Ishikawa (cell line): Measurements from ENCODE around the gene SPATA6L.

Experiments
- CEBPB ChIP-seq: IDR thresholded peaks from 2 replicates; pipeline ENCODE4 v1.6.1; 2012
- CREB1 ChIP-seq: IDR thresholded peaks from 2 replicates; pipeline ENCODE4 v1.6.1; 2012; ENCODE audit warnings: low read depth
- EGR1 ChIP-seq: IDR thresholded peaks from 2 replicates; pipeline ENCODE4 v1.6.1; 2012
- EP300 ChIP-seq: IDR thresholded peaks from 2 replicates; pipeline ENCODE4 v1.6.1; 2012; ENCODE audit warnings: borderline replicate concordance
- FOXM1 ChIP-seq: IDR thresholded peaks from 2 replicates; pipeline ENCODE4 v1.6.1; 2012; ENCODE audit warnings: low read depth, borderline replicate concordance
- MAX ChIP-seq: IDR thresholded peaks from 2 replicates; pipeline ENCODE4 v1.6.1; 2012
- NFIC ChIP-seq: IDR thresholded peaks from 2 replicates; pipeline ENCODE4 v1.6.1; 2012
- RAD21 ChIP-seq: IDR thresholded peaks from 2 replicates; pipeline ENCODE4 v1.6.1; 2012; ENCODE audit warnings: low read depth
- TAF1 ChIP-seq: IDR thresholded peaks from 2 replicates; pipeline ENCODE4 v1.6.1; 2012; ENCODE audit warnings: low read depth, mild to moderate bottlenecking
- TCF12 ChIP-seq: IDR thresholded peaks from 2 replicates; pipeline ENCODE4 v1.6.1; 2012; ENCODE audit warnings: low read depth
- TEAD4 ChIP-seq: IDR thresholded peaks from 2 replicates; pipeline ENCODE4 v1.6.1; 2012
- YY1 ChIP-seq: IDR thresholded peaks from 2 replicates; pipeline ENCODE4 v1.6.1; 2012; ENCODE audit warnings: low read depth
- ZBTB7A ChIP-seq: IDR thresholded peaks from 2 replicates; pipeline ENCODE4 v1.6.1; 2012; ENCODE audit warnings: low read depth
- TF ChIP-seq, protein P1 (sequence below): IDR thresholded peaks from 2 replicates; pipeline ENCODE4 v1.6.1; 2012
- TF ChIP-seq, protein P2 (sequence below): IDR thresholded peaks from 2 replicates; pipeline ENCODE4 v1.6.1; 2012; ENCODE audit warnings: low read depth, mild to moderate bottlenecking

The SPATA6L gene

DNA sequence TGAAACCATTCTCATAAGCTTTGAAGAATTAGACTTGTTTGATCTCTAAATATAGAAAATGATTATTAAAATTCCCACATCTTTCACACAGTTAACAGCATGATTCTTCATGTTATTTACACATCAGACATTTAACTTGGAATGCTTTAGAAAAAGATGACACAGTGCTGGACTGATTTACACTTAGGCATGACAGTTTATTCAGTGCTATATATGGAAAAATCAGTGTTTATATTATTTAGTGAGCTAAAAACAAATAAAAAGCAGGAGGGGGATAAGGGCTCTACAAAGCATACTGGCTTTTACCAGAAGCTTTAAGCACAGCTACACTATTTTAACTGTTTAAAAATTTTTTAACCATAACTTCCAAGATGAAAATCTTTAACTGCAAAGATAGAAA is 43.1 kb upstream of the SPATA6L start:
- TF ChIP-seq FOXM1 (no peak), ZBTB7A (no peak), RAD21 (no peak), TCF12 (no peak), TEAD4 (no peak), MAX (no peak), CREB1 (no peak), EGR1 (no peak), YY1 (no peak), TAF1 (no peak), NFIC (no peak), EP300 (no peak), CEBPB (no peak)
- TF ChIP-seq, protein P1, sequence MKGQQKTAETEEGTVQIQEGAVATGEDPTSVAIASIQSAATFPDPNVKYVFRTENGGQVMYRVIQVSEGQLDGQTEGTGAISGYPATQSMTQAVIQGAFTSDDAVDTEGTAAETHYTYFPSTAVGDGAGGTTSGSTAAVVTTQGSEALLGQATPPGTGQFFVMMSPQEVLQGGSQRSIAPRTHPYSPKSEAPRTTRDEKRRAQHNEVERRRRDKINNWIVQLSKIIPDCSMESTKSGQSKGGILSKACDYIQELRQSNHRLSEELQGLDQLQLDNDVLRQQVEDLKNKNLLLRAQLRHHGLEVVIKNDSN, result no peak
- TF ChIP-seq, protein P2, sequence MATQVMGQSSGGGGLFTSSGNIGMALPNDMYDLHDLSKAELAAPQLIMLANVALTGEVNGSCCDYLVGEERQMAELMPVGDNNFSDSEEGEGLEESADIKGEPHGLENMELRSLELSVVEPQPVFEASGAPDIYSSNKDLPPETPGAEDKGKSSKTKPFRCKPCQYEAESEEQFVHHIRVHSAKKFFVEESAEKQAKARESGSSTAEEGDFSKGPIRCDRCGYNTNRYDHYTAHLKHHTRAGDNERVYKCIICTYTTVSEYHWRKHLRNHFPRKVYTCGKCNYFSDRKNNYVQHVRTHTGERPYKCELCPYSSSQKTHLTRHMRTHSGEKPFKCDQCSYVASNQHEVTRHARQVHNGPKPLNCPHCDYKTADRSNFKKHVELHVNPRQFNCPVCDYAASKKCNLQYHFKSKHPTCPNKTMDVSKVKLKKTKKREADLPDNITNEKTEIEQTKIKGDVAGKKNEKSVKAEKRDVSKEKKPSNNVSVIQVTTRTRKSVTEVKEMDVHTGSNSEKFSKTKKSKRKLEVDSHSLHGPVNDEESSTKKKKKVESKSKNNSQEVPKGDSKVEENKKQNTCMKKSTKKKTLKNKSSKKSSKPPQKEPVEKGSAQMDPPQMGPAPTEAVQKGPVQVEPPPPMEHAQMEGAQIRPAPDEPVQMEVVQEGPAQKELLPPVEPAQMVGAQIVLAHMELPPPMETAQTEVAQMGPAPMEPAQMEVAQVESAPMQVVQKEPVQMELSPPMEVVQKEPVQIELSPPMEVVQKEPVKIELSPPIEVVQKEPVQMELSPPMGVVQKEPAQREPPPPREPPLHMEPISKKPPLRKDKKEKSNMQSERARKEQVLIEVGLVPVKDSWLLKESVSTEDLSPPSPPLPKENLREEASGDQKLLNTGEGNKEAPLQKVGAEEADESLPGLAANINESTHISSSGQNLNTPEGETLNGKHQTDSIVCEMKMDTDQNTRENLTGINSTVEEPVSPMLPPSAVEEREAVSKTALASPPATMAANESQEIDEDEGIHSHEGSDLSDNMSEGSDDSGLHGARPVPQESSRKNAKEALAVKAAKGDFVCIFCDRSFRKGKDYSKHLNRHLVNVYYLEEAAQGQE, result no peak

DNA sequence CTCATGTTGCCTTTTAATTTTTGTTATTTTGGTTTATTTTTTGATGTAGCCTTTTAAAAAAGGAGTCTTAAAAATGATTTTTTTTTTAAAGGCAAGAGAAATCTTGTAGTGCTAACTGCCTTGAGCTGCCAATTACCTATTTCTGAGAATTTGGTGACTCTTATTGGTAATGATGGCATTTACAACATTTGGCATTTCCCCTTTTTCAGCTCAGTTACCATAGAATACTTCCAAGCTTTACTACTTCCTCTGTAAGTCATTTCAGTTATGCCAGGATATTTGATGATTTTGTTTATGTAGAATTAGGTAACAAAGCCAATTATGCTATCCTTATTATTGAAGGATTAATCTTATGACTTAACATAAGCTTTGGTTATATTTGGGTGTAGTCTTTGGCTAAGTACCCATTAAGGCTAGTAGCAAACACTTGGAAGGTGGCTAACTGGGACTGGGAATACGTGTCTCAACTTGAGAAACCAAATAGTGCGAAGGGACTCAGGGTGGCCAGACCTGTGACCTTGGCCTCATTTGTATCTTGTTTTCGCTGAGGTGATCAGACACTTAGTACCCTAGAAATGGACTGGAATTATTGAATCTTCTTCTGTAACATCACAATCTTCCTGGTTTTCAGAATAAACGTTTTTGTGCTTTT is 40.8 kb upstream of the SPATA6L start:
- TF ChIP-seq FOXM1, result no peak
- TF ChIP-seq TAF1, result no peak
- TF ChIP-seq TCF12, result no peak

DNA sequence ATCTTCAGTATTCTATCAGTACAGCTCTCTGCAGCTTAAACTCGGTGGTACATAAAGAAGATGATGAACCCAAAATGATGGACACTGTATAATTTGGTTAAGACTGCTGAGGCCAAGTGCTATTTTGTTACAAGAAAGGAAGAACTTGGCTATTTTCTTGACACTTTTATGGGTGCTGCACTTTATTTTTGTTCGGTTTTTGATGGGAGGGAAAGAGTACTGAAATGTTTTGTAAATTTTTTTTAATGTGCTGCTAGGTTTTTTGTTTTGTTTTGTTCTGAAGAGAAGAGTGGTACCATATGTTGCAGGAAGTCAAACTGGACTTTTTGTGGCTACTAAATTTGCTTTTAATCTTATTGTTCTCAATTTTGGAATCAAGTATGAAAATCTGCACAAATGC is 39.7 kb upstream of the SPATA6L start:
- no peak for TF ChIP-seq TEAD4
- TF ChIP-seq TAF1, result no peak
- no peak for TF ChIP-seq MAX
- TF ChIP-seq, protein P1, result no peak
- no peak for TF ChIP-seq FOXM1
- no peak for TF ChIP-seq ZBTB7A
- TF ChIP-seq CEBPB, result no peak
- no peak for TF ChIP-seq NFIC
- no peak for TF ChIP-seq CREB1
- TF ChIP-seq EP300, result no peak
- TF ChIP-seq, protein P2, result no peak
- no peak for TF ChIP-seq TCF12
- no peak for TF ChIP-seq EGR1
- no peak for TF ChIP-seq RAD21
- TF ChIP-seq YY1, result no peak

DNA sequence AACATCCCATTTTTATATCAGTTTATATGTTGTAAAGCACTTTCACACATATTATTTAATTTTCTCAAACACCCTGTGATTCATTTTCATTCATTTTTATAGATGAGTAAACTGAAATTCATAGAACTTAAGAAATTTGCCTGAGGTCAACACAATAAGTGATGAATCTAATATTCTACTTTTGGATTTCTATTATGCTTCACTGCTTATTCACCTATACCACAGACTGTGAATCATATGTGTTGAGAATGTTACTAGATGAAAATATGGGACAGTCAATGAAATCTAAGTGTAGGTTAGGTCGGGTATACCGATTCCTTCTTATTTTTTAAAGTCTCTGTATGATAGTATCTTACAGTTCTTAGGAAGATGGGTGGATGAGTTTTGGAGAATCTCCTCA is 37.8 kb upstream of the SPATA6L start:
- no peak for TF ChIP-seq FOXM1
- TF ChIP-seq EP300, result no peak
- TF ChIP-seq, protein P2, result no peak
- TF ChIP-seq CEBPB, result no peak
- no peak for TF ChIP-seq YY1
- TF ChIP-seq MAX, result no peak
- TF ChIP-seq NFIC, result no peak
- no peak for TF ChIP-seq CREB1
- TF ChIP-seq, protein P1, result no peak
- no peak for TF ChIP-seq TCF12
- no peak for TF ChIP-seq TAF1
- no peak for TF ChIP-seq EGR1
- TF ChIP-seq RAD21, result no peak
- TF ChIP-seq TEAD4, result no peak
- no peak for TF ChIP-seq ZBTB7A
